Measurements from ENCODE around the gene TADA2B.

Gene TADA2B

GRCh38 chr4:7041801-7042502, 1.2 kb upstream of the TADA2B start:
- FAIRE-seq: no peak

- peak; percentile 23 for FAIRE-seq
Measured at GRCh38 chr4:7042503-7043283, 479 bp upstream of the TADA2B start.

DNA sequence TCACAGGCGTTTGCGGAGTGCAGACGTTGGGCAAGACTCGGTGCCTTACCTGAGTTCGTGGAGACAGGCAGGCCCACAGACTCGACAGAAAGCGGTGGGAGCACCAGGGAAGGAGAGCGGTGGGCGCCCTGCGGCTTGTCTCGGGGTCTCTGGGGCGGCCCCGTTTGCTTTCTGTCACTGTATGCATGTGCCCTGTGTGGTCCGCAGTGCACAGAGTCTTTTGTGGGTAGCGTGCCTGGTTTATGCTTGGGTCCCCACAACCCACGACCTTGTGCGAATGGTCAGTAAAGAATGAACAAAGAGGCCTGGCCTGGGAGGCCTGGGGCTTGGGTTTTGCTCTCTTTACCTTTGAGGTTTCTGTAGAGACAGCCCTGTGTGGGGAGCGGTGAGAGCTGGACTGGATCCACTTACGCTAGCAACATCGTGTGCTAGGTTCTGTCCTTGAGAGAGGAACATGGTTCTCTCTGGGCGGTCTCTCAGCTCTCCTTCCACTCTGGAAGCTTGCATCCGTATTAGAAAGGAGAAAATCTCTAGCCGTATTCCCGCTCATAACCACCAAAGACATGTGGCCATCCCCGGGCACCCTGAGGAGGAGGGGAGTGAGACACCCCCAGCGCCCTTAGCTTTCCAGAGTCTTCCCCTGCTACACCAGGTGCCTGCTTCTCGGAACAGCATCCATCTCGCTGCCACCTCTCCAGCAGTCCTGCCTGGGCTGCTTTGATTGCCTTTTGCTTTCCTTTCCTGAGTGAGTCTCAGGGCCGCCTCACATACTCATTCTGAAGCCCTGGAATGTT, 1.2 kb downstream of the TADA2B start:
- no peak for FAIRE-seq

- FAIRE-seq: no peak
Measured at GRCh38 chr4:7045553-7045952, 2.4 kb downstream of the TADA2B start.

DNA sequence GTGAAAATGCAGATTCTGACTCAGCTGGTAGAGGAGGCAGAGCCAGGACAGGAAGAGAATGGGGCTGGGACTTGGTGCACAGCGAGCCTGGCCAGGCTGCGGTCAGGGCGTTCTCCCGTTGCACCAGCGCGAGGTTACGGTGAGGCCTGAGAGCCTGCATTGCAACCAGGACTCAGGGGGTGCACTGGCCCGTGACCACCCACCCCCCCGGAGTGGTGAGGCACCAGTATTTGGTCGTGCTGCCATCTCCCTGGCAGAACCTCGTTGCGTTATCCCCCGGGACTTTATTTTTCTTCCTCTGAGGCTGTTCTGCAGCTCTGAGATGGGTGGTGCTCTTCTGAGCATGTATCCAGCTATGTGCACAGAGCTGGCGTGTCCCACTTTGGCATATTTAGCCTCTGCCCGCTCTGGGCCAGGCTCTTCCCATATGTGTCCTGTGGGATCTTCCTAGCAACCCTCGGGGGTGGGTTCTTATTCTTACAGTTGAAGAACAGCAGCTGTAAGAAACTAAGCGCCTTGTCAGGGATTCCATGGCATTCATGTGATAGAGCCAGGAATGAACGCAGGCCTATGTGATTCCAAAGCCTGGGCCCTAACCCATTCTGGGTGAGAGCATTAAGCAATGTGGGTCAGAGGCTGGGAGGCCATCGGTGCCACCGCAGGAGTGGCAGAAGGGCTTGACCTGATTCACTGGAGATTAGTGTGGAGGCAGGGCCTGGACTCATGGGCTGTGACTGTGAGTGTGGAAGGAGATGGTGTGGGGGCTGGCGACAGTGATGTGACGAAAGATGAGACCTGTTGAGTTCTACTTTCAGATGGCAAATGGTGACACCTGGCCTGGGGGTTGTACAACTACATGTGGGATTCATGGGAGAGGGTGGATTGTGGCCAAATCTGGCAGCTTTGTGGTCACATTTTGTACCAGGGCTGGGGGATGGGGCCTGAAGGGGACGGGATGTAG, 3.1 kb downstream of the TADA2B start:
- no peak for FAIRE-seq

- FAIRE-seq: no peak
Measured at GRCh38 chr4:7046971-7047370, 3.8 kb downstream of the TADA2B start.

DNA sequence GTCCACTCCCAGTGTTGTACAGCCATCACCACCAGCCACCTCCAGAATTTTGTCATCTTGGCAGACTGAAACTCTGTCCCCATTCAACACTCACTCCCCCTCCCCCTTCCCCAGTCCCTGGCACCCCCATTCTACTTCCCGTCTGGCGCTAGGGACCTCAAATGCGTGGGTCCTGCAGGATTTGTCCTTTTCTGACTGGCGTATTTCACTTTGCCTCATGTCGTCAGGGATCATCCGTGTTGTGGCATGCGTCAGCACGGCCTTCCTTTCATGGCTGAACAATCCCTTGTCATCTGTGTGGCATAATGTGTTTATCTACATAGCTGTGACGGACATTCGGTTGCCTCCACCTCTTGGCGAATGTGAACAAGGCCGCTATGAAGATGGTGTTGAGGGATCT, 5.5 kb downstream of the TADA2B start:
- no peak for FAIRE-seq

DNA sequence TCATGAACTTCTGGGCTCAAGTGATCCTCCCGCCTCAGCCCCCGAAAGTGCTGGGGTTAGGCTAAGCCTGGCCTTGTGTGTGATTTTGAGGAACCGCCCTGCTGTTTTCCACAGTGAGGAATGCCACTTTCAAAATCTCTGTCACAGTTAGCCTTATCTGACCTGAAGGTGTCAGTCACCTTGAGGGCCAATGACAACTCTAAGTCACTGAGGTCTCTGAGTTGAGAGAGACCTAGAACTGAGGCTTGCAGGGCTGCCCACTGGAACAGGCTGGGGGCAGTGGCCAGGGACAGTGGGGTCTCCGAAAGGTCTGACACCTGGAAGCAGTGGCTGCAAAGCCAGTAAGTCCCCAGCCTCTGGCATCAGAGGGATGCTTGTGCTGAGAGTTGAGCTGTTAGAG, 6.1 kb downstream of the TADA2B start:
- no peak for FAIRE-seq

DNA sequence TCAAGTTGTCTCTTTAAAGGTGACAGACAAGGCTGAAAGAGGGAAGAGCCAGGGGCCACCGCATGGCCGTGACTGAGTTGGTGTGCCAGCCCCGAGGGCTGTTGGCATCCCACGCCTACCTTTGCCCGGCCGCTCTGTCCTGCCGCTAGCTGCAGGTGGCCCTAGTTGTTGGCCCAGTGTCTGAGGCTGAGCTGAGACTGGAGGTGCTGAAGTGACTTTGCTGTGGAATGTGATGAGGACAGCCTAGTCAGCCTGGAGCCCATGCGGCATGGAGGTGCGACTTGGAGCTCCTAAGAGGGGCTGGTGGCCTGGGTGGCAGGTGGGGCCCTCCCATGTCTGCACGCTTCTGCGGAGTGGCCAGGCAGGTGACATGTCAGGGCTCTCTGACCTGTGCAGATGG, 6.6 kb downstream of the TADA2B start:
- FAIRE-seq: no peak

- no peak for FAIRE-seq
Measured at GRCh38 chr4:7050481-7051143, 7.4 kb downstream of the TADA2B start.

GRCh38 chr4:7051144-7051495, 7.9 kb downstream of the TADA2B start:
- no peak for FAIRE-seq

DNA sequence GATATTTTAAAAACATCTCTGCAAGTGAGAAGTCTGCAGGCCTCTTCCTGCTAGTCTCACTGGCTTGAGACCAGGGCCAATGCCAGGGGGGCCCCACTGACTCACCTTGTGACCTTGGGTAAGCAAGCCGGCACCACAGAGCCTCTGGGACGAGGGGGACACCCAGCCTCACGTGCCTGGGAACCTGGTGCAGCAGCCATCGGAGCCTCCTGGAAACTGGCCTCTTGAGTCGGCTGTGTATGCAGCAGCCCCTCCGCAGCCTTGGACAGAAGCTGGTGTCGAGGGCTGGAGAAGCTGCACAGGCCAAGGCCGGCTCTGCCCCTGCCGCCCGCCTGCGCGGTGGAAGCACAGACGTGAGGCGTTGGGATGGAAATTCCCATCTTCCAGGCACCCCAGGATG, 8.7 kb downstream of the TADA2B start:
- no peak for FAIRE-seq

DNA sequence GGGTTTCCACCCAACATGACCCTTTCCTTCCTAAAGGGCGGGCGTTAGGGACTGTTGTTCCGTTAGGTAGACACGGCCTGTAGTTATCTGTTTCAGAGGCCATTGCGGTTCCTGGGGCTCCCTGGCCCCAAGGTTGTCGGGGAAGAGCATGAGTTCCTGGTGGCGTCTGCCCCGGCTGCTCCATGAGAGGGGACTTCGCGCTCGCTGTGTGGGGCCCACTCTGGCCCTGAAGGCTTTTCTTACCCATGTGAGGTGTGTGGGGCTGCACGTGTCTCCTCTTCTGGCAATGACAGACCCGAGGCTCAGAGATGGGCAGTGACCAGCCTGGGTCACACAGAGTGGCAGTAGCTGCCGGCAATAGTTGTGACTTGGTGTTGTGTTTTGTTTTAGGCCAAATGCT, 9.1 kb downstream of the TADA2B start:
- FAIRE-seq: no peak

GRCh38 chr4:7052923-7053715, 9.9 kb downstream of the TADA2B start:
- no peak for FAIRE-seq

DNA sequence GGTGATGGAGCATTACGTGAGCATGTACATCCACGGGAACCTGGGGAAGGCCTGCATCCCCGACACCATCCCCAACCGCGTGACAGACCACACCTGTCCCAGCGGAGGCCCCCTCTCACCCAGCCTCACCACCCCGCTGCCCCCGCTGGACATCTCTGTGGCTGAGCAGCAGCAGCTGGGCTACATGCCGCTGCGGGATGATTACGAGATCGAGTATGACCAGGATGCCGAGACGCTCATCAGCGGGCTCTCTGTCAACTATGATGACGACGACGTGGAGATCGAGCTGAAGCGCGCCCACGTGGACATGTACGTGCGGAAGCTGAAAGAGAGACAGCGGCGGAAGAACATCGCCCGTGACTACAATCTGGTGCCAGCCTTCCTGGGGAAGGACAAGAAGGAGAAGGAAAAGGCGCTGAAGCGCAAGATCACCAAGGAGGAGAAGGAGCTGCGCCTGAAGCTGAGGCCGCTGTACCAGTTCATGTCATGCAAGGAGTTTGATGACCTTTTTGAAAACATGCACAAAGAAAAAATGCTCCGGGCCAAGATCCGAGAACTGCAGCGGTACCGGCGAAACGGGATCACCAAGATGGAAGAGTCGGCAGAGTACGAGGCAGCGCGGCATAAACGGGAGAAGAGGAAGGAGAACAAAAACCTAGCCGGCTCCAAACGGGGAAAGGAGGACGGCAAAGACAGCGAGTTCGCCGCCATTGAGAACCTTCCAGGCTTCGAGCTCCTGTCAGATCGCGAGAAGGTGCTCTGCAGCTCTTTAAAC, 11.1 kb downstream of the TADA2B start:
- FAIRE-seq: no peak

GRCh38 chr4:7055111-7055989, 12.2 kb downstream of the TADA2B start:
- no peak for FAIRE-seq

- no peak for FAIRE-seq
Measured at GRCh38 chr4:7055990-7056325, 12.8 kb downstream of the TADA2B start.

- FAIRE-seq: no peak
Measured at GRCh38 chr4:7058792-7059191, 15.6 kb downstream of the TADA2B start.

DNA sequence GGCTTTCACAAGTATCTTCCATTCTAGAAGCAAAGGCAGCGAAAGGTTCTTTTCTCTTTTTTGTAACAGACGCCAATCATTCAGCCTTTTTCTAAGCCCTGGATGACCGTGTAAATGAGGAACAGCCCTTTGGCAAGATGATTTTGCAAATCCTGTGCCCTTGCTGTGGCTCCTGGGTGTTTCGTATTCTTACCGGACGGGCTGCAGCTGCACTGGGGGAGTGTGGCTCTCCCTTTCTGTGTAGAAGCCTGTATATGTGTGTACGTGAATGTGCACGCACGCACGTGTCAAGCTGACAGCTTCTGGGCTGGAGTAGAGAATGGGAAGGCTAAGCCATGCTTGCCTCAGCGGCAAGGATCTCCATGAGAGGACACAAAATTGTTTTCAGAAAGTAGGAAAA, 16.5 kb downstream of the TADA2B start:
- FAIRE-seq: no peak

Measured in endometrium (tissue), 2 donors.